ENCODE results near the gene DPYSL3. TPM values are rescaled to one million over a fixed set of nuclear protein-coding genes. Genes with fewer than 3 reads are reported as not detected.

Gene DPYSL3
- total RNA-seq (2022): 106 and 109 TPM in 2 replicates
- Bru-seq, nascent RNA: percentile 80 among the genes with signal in this experiment
- BruChase-seq, experiment 1, labeled RNA remaining after a 2-hour chase: percentile 66 among the genes with signal in this experiment
- BruChase-seq, experiment 2, labeled RNA remaining after a 6-hour chase: percentile 76 among the genes with signal in this experiment
- long read RNA-seq, full-length matches to known transcripts: 18 of 63 reads
- long read RNA-seq, partial matches to known transcripts: 15 of 63 reads
- long read RNA-seq, other reads (novel, unspliced or antisense): 30 of 63 reads

GRCh38 chr5:147509710-147510651 lies at the start of gene DPYSL3:
TSS of gene DPYSL3 (minus strand) at chr5:147510068. CDS start at chr5:147509858, 210 bp downstream.
- CTCF ChIA-PET: no interaction called here
- intact Hi-C loops (cut with micrococcal nuclease; ENCODE audit: unreplicated experiment): no loop called here
- no peaks in the 10 kb centered on the region for H3K36me3 Mint-ChIP-seq (ENCODE audit: insufficient read depth, unreplicated experiment)
- POLR2A ChIA-PET: no interaction called here
- H3K27ac Mint-ChIP-seq (ENCODE audit: unreplicated experiment): peak within 1 kb of the TSS; percentile 10
- no TSS peak for BruUV-seq (replicated peaks)
- H3K4me1 Mint-ChIP-seq (ENCODE audit: low read depth, unreplicated experiment): peaks cover 7% of the 10 kb centered on the region
- H3K27me3 Mint-ChIP-seq (ENCODE audit: insufficient read depth, unreplicated experiment): no peaks in the 10 kb centered on the region
- no peaks in the 10 kb centered on the region for H3K9me3 ChIP-seq
- H3K36me3 ChIP-seq (ENCODE audit: control insufficient read depth, insufficient read depth, low read length): no peaks in the 10 kb centered on the region
- no peaks in the 10 kb centered on the region for H3K27me3 ChIP-seq (replicated peaks; ENCODE audit: control insufficient read depth, insufficient read depth, low read length)
- peaks cover 12% of the 10 kb centered on the region; the same call in 1 of the 2 replicates for H3K4me1 ChIP-seq
- no peak within 1 kb of the TSS for H3K4me3 Mint-ChIP-seq (ENCODE audit: unreplicated experiment)
- no peak within 1 kb of the TSS for H3K4me3 ChIP-seq (ENCODE audit: low read depth, low read length)
- TF ChIP-seq, protein P1, sequence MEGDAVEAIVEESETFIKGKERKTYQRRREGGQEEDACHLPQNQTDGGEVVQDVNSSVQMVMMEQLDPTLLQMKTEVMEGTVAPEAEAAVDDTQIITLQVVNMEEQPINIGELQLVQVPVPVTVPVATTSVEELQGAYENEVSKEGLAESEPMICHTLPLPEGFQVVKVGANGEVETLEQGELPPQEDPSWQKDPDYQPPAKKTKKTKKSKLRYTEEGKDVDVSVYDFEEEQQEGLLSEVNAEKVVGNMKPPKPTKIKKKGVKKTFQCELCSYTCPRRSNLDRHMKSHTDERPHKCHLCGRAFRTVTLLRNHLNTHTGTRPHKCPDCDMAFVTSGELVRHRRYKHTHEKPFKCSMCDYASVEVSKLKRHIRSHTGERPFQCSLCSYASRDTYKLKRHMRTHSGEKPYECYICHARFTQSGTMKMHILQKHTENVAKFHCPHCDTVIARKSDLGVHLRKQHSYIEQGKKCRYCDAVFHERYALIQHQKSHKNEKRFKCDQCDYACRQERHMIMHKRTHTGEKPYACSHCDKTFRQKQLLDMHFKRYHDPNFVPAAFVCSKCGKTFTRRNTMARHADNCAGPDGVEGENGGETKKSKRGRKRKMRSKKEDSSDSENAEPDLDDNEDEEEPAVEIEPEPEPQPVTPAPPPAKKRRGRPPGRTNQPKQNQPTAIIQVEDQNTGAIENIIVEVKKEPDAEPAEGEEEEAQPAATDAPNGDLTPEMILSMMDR (IDR thresholded peaks at IDR 0.05; ENCODE audit: insufficient read depth in 1 of 2, low read depth in 1 of 2, low read length in 1 of 2, severe bottlenecking in 1 of 2, unreplicated experiment in 1 of 2): no peak
- no peak for DNase-seq
- peaks cover 10% of the 10 kb centered on the region for H3K9me3 Mint-ChIP-seq (ENCODE audit: unreplicated experiment)

DNA sequence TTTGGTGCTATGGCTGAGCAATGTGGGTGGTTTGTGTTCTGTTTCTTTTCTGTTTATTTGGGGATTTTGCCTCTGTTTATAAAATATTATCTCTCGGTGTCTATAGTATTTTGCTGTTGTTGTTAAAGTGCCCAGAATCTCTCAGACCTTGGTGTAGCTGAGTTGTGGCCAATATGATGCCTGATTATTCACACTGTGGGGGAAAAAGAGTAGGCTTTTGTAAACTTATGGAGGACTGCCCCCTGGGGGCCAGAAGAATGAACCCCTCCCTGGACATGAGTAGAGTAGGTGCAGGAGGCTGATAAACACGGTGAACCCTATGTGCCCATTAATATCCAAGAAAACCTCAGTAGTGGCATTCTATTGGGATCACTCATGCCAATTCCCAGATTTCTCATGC lies 49.0 kb upstream of the DPYSL3 start:
- ChIA-PET POLR2A (no interaction called here), CTCF (interaction anchor here (0.9 to 3.1 kb wide), 10 partner anchors 19 to 334 kb away, joined by 3 to 30 read pairs (median 4); no protein-coding TSS in a partner anchor)
- Mint-ChIP-seq H3K4me1 (ENCODE audit: low read depth, unreplicated experiment) (peaks cover 12% of the 10 kb centered on the region), H3K27ac (ENCODE audit: unreplicated experiment) (no peak overlapping the region), H3K9me3 (ENCODE audit: unreplicated experiment) (no peaks in the 10 kb centered on the region), H3K4me3 (ENCODE audit: unreplicated experiment) (no peak overlapping the region), H3K36me3 (ENCODE audit: insufficient read depth, unreplicated experiment) (no peaks in the 10 kb centered on the region), H3K27me3 (ENCODE audit: insufficient read depth, unreplicated experiment) (no peaks in the 10 kb centered on the region)
- TF ChIP-seq, protein P1 (IDR thresholded peaks at IDR 0.05; ENCODE audit: insufficient read depth in 1 of 2, low read depth in 1 of 2, low read length in 1 of 2, severe bottlenecking in 1 of 2, unreplicated experiment in 1 of 2): peak; percentile 59 to 74
- Histone ChIP-seq H3K27me3 (replicated peaks; ENCODE audit: control insufficient read depth, insufficient read depth, low read length) (no peaks in the 10 kb centered on the region), H3K9me3 (no peaks in the 10 kb centered on the region), H3K4me1 (0 out of 2 replicates have a peak, but pooled peaks cover 8% of the 10 kb centered on the region), H3K4me3 (ENCODE audit: low read depth, low read length) (no peak overlapping the region), H3K36me3 (ENCODE audit: control insufficient read depth, insufficient read depth, low read length) (no peaks in the 10 kb centered on the region)
- intact Hi-C loops (cut with micrococcal nuclease; ENCODE audit: unreplicated experiment): loop anchor here (1.0 to 5.0 kb wide), 4 partner anchors 95 to 335 kb away; no protein-coding TSS in a partner anchor
- DNase-seq: peak; percentile 55 to 65
- BruUV-seq (replicated peaks): no TSS peak

Data from Caco-2 (cell line).